HepG2 (cell line): ENCODE measurements around the gene RTN4RL2. TPM values are rescaled to one million over a fixed set of nuclear protein-coding genes. Genes with fewer than 3 reads are reported as not detected.

ENCODE experiments used
- ARID2 ChIP-seq: sonication (generic); formaldehyde crosslinking; IDR thresholded peaks from 2 replicates; pipeline ENCODE4 v1.8.1; 2022; ENCODE audit warnings: mild to moderate bottlenecking, missing genetic modification reagents, borderline replicate concordance
- EP300 ChIP-seq, 3 experiments: sonication (generic) in 1 of 3; formaldehyde crosslinking in 1 of 3; IDR thresholded peaks; 2 replicates each; pipeline versions ENCODE4 v1.5.1 to v1.6.1; 2011 to 2020; ENCODE audit warnings: low read depth in 2 of 3, low read length in 2 of 3, borderline replicate concordance in 1 of 3, improper control_type of control experiment in 1 of 3, mild to moderate bottlenecking in 1 of 3, missing genetic modification reagents in 1 of 3, moderate library complexity in 1 of 3
- FOSL2 ChIP-seq: sonication (generic); formaldehyde crosslinking; IDR thresholded peaks from 2 replicates; pipeline ENCODE4 v1.4.0; 2020; ENCODE audit warnings: missing genetic modification reagents
- KLF6 ChIP-seq: IDR thresholded peaks from 2 replicates; pipeline ENCODE4 v1.8.0; 2016; ENCODE audit warnings: missing biosample characterization, missing genetic modification reagents
- MBD4 ChIP-seq: IDR thresholded peaks from 2 replicates; pipeline ENCODE4 v1.6.1; 2012; ENCODE audit warnings: low read length, inconsistent platforms, borderline replicate concordance
- MZF1 ChIP-seq: sonication (generic); formaldehyde crosslinking; IDR thresholded peaks from 2 replicates; pipeline ENCODE4 v1.8.1; 2023; ENCODE audit warnings: mild to moderate bottlenecking, missing genetic modification reagents, borderline replicate concordance
- NCOA2 ChIP-seq: sonication (generic); formaldehyde crosslinking; IDR thresholded peaks from 2 replicates; pipeline ENCODE4 v1.8.0; 2022; ENCODE audit warnings: inconsistent platforms
- NFKBIZ ChIP-seq: IDR thresholded peaks from 2 replicates; pipeline ENCODE4 v1.6.1; 2018; ENCODE audit warnings: missing genetic modification reagents, missing compliant biosample characterization
- SAFB2 ChIP-seq: sonication (generic); formaldehyde crosslinking; IDR thresholded peaks from 2 replicates; pipeline ENCODE4 v1.5.1; 2020; ENCODE audit warnings: missing genetic modification reagents, low read depth, mild to moderate bottlenecking, borderline replicate concordance
- SOX13 ChIP-seq, 3 experiments: fragments of 450-650 bp in 1 of 3; sonication (generic) in 1 of 3; formaldehyde crosslinking in 1 of 3; IDR thresholded peaks in 2 of 3; conservative IDR thresholded peaks in 1 of 3; 2 replicates each; pipeline versions ENCODE4 v1.5.0 to v1.6.1; 2016 to 2020; ENCODE audit warnings: antibody characterized with exemption in 1 of 3, mild to moderate bottlenecking in 1 of 3, missing compliant biosample characterization in 1 of 3, missing genetic modification reagents in 1 of 3, moderate library complexity in 1 of 3
- SOX5 ChIP-seq: IDR thresholded peaks from 2 replicates; pipeline ENCODE4 v1.6.1; 2016; ENCODE audit warnings: borderline replicate concordance
- THAP11 ChIP-seq: IDR thresholded peaks from 2 replicates; pipeline ENCODE4 v1.6.1; 2016; ENCODE audit warnings: missing biosample characterization, missing genetic modification reagents
- ZNF331 ChIP-seq: sonication (generic); formaldehyde crosslinking; IDR thresholded peaks from 2 replicates; pipeline ENCODE4 v1.4.0; 2020; ENCODE audit warnings: missing genetic modification reagents
- ZNF350 ChIP-seq: sonication (generic); formaldehyde crosslinking; IDR thresholded peaks from 2 replicates; pipeline ENCODE4 v1.4.0; 2020; ENCODE audit warnings: mild to moderate bottlenecking, low read depth, missing genetic modification reagents, borderline replicate concordance
- ZNF616 ChIP-seq: sonication (generic); formaldehyde crosslinking; IDR thresholded peaks from 2 replicates; pipeline ENCODE4 v1.5.0; 2020; ENCODE audit warnings: low read depth, mild to moderate bottlenecking, missing genetic modification reagents
- ZSCAN30 ChIP-seq: sonication (generic); formaldehyde crosslinking; IDR thresholded peaks from 2 replicates; pipeline ENCODE4 v1.5.0; 2020; ENCODE audit warnings: mild to moderate bottlenecking, missing genetic modification reagents
- polyA plus RNA-seq, 8 experiments: library from polyadenylated mRNA; depleted of rRNA in 3 of 8; stranded (reverse) in 7 of 8; unstranded in 1 of 8; fragments of >200 nt; fragmentation: Illumina TruSeq in 4 of 8; extraction: Trizol in 4 of 8; gene quantifications; 2 replicates each; pipeline versions ENCODE4 v1.2.1 to v1.2.3, GENCODE V29; 2011 to 2016; ENCODE audit warnings: low read depth in 4 of 8, missing spikeins in 1 of 8, mixed read lengths in 1 of 8; ENCODE audit not compliant: insufficient read depth in 1 of 8
- total RNA-seq, 5 experiments: library from RNA; depleted of rRNA; stranded (reverse); fragments of >200 nt; fragmentation: Illumina TruSeq; extraction: Trizol; gene quantifications; 2 replicates each; pipeline ENCODE4 v1.2.3, GENCODE V29; 2016; ENCODE audit warnings: low read depth in 1 of 5
- TF ChIP-seq, protein P1 (sequence below): sonication (generic); formaldehyde crosslinking; IDR thresholded peaks from 2 replicates; pipeline ENCODE4 v1.4.0; 2020; ENCODE audit warnings: mild to moderate bottlenecking, missing genetic modification reagents, borderline replicate concordance
- TF ChIP-seq, protein P2 (sequence below): sonication (generic); formaldehyde crosslinking; IDR thresholded peaks from 2 replicates; pipeline ENCODE4 v1.8.0; 2022; ENCODE audit warnings: mild to moderate bottlenecking, missing genetic modification reagents, moderate library complexity
- TF ChIP-seq, protein P3 (sequence below): IDR thresholded peaks from 2 replicates; pipeline ENCODE4 v1.4.0; 2020; ENCODE audit warnings: mild to moderate bottlenecking, missing genetic modification reagents

RTN4RL2 gene
- total and polyA plus RNA-seq, 2 of the 13 experiments (the other 11 are each of a cell fraction or from before 2014, with no cell fraction given): 1.3 to 4.3 TPM

DNA sequence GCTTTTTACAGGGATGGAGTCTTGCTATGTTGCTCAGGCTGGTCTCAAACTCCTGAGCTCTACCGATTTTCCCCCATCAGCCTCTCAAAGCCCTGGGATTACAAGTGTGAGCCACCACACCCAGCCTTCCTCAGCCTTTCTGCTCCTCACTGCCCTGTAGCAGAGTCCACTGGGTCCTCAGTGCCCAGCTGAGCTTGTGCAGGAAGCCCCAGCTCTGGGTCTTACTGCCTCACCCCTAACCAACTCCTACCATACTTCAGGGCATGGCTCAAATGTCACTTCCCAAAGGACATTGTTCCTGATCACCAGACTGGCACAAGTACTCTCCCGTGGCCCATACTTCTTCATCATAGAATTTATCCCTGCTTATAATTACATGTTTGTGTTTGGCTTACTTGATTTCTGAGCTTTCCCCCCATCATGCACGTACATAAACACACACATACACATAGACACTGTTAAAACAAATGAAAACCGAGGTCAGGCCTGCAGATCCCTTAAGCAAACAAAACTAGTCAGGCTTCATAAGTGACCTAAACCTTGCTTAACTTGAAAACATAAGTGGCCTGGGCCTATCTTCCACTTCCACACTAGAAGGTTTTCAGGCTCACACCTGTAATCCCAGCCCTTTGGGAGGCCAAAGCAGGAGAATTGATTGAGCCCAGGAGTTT, 19.4 kb upstream of the RTN4RL2 start (continued):
- TF ChIP-seq, protein P1, sequence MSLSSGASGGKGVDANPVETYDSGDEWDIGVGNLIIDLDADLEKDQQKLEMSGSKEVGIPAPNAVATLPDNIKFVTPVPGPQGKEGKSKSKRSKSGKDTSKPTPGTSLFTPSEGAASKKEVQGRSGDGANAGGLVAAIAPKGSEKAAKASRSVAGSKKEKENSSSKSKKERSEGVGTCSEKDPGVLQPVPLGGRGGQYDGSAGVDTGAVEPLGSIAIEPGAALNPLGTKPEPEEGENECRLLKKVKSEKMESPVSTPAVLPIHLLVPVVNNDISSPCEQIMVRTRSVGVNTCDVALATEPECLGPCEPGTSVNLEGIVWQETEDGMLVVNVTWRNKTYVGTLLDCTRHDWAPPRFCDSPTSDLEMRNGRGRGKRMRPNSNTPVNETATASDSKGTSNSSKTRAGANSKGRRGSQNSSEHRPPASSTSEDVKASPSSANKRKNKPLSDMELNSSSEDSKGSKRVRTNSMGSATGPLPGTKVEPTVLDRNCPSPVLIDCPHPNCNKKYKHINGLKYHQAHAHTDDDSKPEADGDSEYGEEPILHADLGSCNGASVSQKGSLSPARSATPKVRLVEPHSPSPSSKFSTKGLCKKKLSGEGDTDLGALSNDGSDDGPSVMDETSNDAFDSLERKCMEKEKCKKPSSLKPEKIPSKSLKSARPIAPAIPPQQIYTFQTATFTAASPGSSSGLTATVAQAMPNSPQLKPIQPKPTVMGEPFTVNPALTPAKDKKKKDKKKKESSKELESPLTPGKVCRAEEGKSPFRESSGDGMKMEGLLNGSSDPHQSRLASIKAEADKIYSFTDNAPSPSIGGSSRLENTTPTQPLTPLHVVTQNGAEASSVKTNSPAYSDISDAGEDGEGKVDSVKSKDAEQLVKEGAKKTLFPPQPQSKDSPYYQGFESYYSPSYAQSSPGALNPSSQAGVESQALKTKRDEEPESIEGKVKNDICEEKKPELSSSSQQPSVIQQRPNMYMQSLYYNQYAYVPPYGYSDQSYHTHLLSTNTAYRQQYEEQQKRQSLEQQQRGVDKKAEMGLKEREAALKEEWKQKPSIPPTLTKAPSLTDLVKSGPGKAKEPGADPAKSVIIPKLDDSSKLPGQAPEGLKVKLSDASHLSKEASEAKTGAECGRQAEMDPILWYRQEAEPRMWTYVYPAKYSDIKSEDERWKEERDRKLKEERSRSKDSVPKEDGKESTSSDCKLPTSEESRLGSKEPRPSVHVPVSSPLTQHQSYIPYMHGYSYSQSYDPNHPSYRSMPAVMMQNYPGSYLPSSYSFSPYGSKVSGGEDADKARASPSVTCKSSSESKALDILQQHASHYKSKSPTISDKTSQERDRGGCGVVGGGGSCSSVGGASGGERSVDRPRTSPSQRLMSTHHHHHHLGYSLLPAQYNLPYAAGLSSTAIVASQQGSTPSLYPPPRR (CRISPR knock-in tag): peak; percentile 70; the same call in 1 of the 2 replicates
- no peak for TF ChIP-seq ZNF350 (CRISPR knock-in tag)
- TF ChIP-seq FOSL2 (CRISPR knock-in tag): peak; percentile 52; the same call in 1 of the 2 replicates
- TF ChIP-seq ARID2 (CRISPR knock-in tag): 0 out of 2 replicates have a peak, but pooled peaks have one; percentile 22
- peak; percentile 61; the same call in 1 of the 2 replicates for TF ChIP-seq ZNF331 (CRISPR knock-in tag)
- TF ChIP-seq THAP11: peak; percentile 22; the same call in 1 of the 2 replicates
- no peak for TF ChIP-seq NFKBIZ
- TF ChIP-seq SOX13 (IDR thresholded peaks at IDR 0.05): no peak; the same call in 1 of the 2 replicates
- TF ChIP-seq SOX13 (CRISPR knock-in tag; conservative IDR thresholded peaks at IDR 0.05 in 1 of 2, IDR thresholded peaks at IDR 0.05 in 1 of 2): peak in 1 of 2 experiments; percentile 75; a peak in 2 of 4 replicates
- TF ChIP-seq SOX5 (CRISPR knock-in tag): peak; percentile 67; the same call in 1 of the 2 replicates
- TF ChIP-seq MZF1 (CRISPR knock-in tag): no peak
- TF ChIP-seq, protein P2, sequence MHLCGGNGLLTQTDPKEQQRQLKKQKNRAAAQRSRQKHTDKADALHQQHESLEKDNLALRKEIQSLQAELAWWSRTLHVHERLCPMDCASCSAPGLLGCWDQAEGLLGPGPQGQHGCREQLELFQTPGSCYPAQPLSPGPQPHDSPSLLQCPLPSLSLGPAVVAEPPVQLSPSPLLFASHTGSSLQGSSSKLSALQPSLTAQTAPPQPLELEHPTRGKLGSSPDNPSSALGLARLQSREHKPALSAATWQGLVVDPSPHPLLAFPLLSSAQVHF (CRISPR knock-in tag): no peak
- TF ChIP-seq MBD4: 0 out of 2 replicates have a peak, but pooled peaks have one; percentile 8
- no peak for TF ChIP-seq ZNF616
- peak; percentile 64 for TF ChIP-seq NCOA2 (CRISPR knock-in tag)
- TF ChIP-seq SAFB2 (CRISPR knock-in tag): 0 out of 2 replicates have a peak, but pooled peaks have one; percentile 18
- no peak for TF ChIP-seq ZSCAN30
- TF ChIP-seq KLF6 (CRISPR knock-in tag): peak; percentile 9; the same call in 1 of the 2 replicates
- TF ChIP-seq, protein P3, sequence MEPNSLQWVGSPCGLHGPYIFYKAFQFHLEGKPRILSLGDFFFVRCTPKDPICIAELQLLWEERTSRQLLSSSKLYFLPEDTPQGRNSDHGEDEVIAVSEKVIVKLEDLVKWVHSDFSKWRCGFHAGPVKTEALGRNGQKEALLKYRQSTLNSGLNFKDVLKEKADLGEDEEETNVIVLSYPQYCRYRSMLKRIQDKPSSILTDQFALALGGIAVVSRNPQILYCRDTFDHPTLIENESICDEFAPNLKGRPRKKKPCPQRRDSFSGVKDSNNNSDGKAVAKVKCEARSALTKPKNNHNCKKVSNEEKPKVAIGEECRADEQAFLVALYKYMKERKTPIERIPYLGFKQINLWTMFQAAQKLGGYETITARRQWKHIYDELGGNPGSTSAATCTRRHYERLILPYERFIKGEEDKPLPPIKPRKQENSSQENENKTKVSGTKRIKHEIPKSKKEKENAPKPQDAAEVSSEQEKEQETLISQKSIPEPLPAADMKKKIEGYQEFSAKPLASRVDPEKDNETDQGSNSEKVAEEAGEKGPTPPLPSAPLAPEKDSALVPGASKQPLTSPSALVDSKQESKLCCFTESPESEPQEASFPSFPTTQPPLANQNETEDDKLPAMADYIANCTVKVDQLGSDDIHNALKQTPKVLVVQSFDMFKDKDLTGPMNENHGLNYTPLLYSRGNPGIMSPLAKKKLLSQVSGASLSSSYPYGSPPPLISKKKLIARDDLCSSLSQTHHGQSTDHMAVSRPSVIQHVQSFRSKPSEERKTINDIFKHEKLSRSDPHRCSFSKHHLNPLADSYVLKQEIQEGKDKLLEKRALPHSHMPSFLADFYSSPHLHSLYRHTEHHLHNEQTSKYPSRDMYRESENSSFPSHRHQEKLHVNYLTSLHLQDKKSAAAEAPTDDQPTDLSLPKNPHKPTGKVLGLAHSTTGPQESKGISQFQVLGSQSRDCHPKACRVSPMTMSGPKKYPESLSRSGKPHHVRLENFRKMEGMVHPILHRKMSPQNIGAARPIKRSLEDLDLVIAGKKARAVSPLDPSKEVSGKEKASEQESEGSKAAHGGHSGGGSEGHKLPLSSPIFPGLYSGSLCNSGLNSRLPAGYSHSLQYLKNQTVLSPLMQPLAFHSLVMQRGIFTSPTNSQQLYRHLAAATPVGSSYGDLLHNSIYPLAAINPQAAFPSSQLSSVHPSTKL: peak; percentile 69; the same call in 1 of the 2 replicates
- peak in 1 of 2 experiments; percentile 78; a peak in 2 of 4 replicates for TF ChIP-seq EP300 (IDR thresholded peaks at IDR 0.05; ENCODE audit: low read depth in 2 of 2, low read length in 2 of 2)
- no peak for TF ChIP-seq EP300 (CRISPR knock-in tag; IDR thresholded peaks at IDR 0.05; ENCODE audit: borderline replicate concordance)
